HG03196 (cell line): Measurements from ENCODE around the gene ARHGAP21.

ENCODE experiments used
- ATAC-seq: cut with Tn5 transposase; IDR thresholded peaks from one replicate; pipeline ENCODE4 v1.9.1; 2021; ENCODE audit not compliant: unreplicated experiment

The ARHGAP21 gene

GRCh38 chr10:24723386-24723787, 300 bp downstream of the ARHGAP21 start:
- peak; percentile 22 for ATAC-seq

- ATAC-seq = peak; percentile 27
Observed at GRCh38 chr10:24722676-24723385, 856 bp downstream of the ARHGAP21 start.

DNA sequence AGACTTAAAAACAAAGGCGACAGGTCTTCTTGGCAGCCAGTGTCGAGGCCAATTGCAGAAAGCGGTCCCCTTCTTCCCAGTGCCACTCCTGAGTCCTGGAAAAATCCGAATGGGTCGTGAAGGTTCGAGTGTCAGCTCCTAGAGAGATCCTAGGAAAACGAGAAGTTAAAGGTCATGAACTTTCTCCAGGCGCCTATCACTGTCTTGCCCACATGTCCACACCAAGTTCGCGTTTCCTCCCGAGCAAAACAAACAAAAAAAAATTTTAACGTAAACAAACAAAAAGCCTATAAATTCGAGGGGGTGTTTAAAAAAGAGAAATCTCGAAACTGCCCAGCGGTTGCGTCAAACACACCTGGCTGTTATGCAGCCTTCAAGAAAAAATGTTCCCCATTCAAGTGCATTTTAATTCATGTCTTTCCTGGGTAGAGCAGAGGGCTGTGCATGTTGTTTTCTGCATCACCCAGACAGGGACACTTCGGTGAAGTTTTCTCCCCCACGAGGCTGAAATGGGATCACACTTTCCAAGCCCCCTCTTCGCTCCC, 1.5 kb downstream of the ARHGAP21 start:
- no peak for ATAC-seq

DNA sequence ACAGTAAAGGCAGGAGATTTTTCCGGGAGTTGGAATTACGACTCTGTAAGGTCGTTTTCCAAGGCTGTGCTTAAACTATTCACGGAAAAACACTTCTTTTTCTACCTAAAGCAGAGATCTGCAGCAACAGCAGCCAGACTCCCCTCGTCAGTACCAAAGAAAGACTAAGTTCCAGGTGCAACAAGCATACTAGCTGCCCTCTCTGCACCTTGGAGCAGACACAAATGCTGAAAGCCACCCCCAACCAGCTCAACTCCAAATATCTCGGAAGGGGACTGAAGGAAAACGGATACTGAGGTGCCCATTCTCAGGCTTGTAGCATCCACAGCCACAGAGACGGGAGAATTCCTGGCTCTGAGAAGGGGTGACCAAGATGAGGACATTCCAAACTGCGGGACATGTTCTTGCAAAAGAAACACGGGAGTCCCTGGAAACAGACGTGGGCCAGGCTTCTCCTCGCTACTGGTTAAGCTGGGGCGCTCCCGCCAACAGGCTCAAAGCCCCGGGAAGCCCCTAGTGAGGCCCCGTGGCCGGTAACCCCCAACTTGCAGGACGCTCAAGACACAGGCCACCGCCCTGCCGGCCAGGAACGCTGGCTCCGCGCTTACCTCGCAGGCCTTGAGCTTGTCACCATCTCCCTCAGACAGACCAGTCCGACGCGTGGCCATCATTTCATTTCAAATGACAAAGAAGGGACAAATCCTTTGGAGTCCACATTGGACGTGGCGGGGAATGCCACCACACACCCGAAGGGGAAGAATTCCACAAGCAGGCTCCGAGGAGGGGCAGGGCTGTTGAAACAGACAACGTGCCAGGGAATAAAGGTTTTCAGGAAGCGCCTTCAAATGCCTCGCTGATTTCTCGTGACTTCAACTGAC, 2.2 kb downstream of the ARHGAP21 start:
- ATAC-seq = no peak

DNA sequence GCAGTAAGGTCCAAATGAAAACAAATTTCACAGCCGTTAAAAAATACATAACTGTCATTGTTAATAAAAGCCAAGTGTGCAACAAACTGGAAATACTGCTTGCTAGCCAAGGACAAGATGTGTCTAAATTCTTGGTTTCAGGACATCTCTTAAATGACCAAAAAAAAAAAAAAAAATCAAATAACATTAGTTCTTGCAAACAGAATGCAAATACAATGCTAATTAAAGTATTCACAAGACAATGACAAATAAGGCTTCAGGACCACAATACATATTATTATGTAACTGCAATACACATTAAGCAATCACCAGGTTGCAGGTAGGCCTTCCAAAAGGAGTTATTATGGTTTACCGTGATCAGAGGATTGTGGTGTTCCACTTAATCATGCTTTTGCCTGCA, 3.6 kb downstream of the ARHGAP21 start:
- no peak for ATAC-seq

DNA sequence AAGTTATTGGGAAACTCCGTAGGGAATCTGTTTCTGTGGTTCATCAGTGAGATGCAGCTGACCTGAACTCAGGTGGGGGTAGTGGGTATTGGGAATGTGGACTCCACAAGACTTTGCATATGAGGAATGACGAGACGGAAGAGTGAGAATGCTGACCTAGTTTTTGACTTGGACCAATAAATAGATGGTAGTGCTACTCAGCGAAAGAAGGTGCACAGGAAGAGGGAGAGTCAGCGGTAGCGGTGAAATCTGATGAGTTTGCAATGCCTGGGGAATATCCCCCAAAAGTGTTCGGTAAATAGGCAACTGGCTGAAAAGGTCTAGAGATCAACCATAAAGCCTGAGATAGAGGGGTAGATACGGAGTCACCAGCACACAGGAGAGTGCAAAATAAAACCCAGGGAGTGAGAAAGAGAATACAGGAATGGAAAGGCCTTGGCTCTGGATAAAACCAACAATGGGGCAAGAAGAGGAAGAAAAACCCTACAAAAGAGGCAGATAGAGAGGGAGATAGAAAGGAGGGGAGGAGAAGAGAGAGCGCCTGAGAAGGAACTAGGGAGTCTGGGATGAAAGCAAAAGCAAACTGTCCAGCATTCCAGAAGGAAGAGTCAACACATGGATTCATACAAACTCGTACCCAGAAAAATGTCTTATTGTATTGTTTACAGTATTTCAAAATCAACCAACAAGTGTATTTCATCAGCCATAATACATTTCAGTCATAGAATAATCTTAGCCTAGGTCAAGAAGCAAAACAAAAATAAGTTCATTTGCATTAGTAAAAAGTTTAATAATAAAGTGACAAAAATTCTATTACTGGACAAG, 5.4 kb downstream of the ARHGAP21 start:
- no peak for ATAC-seq

GRCh38 chr10:24716295-24716694, 7.4 kb downstream of the ARHGAP21 start:
- ATAC-seq = no peak

DNA sequence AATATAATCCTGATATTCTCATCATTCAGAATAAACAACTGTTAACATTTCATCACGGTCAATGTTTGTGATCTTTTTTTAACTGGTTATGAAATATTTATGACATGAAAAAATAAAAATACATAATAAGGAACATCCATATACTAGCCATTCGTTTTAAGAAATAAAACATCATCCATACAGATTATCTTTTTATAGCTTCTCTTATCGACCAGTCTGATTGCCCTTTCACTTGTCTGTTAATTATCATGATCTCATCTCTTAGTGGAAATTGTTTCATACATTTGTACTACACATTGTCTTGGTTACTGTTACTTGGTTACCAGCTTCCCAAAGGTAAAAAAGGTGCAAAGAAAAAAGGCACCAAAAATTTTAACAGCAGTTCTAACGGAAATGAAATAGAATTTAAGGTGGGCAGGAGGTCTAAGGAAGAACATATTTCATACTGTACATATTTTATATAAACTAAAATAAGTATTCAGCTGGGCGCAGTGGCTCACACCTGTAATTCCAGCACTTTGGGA, 8.4 kb downstream of the ARHGAP21 start:
- ATAC-seq = no peak

DNA sequence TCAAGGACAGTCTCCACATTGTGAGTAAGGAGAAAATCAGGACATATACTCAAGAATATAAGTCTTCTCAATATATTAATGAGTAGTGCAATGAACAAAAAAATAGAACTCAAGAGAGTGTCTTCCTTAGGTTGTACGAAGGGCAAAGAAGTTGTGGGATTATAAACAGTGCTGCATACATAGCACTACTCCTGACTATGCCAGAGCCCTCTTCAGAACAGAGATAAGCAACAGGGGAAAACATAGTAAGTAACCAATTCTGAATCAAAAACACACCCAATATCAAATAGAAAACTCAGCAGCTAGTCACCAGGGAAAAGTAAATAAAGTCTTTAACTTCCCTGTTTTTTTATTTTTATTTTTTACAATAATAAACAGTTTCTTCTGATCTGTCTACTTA, 10.6 kb downstream of the ARHGAP21 start:
- ATAC-seq = no peak

- ATAC-seq = no peak
Observed at GRCh38 chr10:24711465-24711864, 12.2 kb downstream of the ARHGAP21 start.

GRCh38 chr10:24708081-24708480, 15.6 kb downstream of the ARHGAP21 start:
- ATAC-seq = no peak

DNA sequence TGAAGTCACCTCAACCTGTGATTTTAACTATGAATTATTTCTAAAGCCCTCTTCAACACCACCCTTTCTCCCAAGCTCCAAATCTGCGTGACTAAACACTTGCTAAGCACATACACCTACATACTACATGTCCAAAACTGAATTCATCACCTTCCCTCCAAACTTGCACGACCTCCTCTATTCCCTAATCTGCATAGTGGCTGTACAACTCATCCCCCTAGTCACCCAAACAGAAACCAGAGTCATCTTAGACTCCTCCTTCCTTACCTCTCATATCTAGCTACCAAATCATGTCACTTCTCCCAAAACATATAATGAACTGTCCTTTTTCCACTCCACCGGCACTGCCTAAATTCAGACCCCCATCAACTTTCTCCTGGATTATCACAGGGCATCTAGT, 16.2 kb downstream of the ARHGAP21 start:
- ATAC-seq = peak; percentile 55

DNA sequence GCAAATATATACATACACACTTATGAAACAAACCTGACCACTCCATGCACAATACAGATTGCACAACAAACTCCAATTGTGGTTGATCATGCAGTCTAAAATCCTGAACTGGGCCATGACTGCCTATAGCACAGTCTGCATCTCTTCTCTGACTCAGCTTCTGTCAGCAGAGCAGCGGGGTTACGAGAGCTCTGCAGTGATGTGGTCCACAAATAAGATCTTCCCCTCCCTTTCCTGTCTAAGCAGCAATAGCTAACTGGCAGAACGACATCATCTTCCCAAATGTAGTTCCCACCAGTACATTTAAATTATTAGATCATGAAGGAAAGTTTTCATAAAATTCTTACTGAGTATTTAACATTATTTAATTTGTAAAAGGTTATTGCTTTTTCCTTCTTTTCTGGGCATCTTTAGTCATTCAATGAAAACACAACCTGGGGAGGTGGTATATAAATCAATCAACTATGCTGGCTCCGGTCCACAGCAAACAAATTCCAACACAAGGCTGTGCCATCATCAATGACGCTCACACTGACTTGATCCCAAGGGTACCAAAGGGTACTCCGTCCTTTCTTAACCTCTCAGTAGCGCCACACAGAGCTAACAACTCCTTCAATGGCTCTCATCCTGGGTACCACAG, 17.1 kb downstream of the ARHGAP21 start:
- ATAC-seq = peak; percentile 72

DNA sequence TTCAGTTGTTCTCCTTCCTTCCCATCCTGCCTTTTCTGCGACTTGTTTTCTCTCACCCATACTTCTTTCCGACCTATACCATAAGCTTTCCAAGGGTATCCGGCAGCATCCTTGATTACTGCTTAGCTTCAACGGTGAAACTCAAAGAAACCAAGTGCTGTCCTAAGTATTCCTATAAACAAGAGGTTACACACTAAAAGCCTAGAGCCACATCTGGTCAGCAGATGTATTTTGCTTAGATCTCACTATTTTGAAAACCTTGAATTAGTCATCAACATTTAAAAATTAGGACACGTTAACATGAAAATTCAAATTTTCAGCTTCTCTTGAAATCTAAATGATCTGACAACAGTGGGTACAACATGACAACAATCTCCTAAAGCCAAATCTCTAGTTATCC, 20.0 kb downstream of the ARHGAP21 start:
- no peak for ATAC-seq

DNA sequence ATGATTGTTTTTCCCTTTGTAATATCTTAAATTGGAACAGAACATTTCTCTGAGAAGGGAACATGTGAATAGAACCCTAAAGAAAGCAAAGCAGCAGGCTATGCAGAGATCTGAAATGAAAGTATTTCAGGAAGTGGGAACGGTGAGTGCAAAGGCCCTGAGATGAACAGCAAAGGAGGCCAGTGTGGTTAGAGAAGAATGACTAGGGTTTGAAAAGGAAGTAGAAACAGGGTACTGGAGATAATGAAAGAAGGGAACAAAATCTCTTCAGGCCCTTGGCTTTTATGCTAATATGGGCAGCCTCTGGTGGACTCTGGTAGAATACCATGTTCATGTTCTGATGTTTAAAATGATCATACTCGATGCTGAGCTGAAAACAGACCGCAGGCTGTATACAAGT, 22.2 kb downstream of the ARHGAP21 start:
- peak; percentile 84 for ATAC-seq

- ATAC-seq = no peak
Observed at GRCh38 chr10:24700948-24701347, 22.7 kb downstream of the ARHGAP21 start.

GRCh38 chr10:24698270-24698669, 25.4 kb downstream of the ARHGAP21 start:
- no peak for ATAC-seq

GRCh38 chr10:24697080-24697479, 26.6 kb downstream of the ARHGAP21 start:
- no peak for ATAC-seq

DNA sequence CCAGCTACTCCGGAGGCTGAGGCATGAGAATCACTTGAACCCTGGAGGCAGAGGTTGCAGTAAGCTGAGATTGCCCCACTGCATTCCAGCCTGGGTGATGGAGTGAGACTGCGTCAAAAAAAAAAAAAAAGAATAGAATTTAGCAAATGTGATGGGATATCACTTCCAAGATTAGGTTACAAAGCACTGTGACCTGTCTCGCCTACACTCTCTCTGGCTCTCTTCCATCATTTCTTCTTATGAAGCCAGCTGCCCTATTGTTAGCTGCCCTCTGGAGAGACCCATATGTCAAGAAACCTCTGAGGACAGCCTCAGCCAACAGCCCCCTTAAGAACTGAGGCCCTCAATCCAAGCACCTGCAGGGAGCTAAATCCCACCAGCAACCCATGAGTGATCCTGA, 28.2 kb downstream of the ARHGAP21 start:
- no peak for ATAC-seq

DNA sequence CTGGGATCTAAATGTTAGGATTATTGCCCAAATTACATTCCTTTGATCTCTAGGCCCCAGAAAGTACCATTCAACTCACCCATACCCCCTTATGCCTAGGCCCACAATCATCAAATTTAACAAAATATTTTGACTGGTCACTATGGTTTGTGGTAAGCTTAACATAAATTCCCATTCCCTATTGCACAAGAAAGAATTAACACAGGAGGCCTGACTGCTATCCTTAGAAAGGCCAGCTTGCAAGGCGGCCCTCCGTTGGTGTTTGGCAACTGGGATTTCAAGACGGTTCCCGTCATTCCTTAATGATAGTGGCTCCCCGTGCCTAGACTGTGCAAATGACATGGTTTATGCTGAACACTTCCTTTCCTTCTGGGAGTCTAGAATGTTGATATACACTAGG, 29.6 kb downstream of the ARHGAP21 start:
- ATAC-seq = no peak
